HepG2 (cell line): ENCODE measurements around the gene FNIP2. TPM values are rescaled to one million over a fixed set of nuclear protein-coding genes. Genes with fewer than 3 reads are reported as not detected.

Source experiments
- ARID2 ChIP-seq: sonication (generic); formaldehyde crosslinking; IDR thresholded peaks from 2 replicates; pipeline ENCODE4 v1.8.1; 2022; ENCODE audit warnings: mild to moderate bottlenecking, missing genetic modification reagents, borderline replicate concordance
- CBX5 ChIP-seq: sonication (generic); formaldehyde crosslinking; IDR thresholded peaks from 2 replicates; pipeline ENCODE4 v1.4.0; 2020; ENCODE audit warnings: missing genetic modification reagents, borderline replicate concordance
- FOXK1 ChIP-seq: sonication (generic); formaldehyde crosslinking; IDR thresholded peaks from 2 replicates; pipeline ENCODE4 v1.4.0; 2020; ENCODE audit warnings: low read depth, missing genetic modification reagents, borderline replicate concordance
- FOXK2 ChIP-seq: fragments of 450-650 bp; IDR thresholded peaks from 2 replicates; pipeline ENCODE4 v1.6.1; 2016
- HMG20A ChIP-seq: IDR thresholded peaks from 2 replicates; pipeline ENCODE4 v1.6.1; 2016; ENCODE audit warnings: borderline replicate concordance
- MAZ ChIP-seq, 2 experiments: sonication (generic) in 1 of 2; formaldehyde crosslinking in 1 of 2; IDR thresholded peaks; 2 replicates each; pipeline versions ENCODE4 v1.5.0 to v1.6.1; 2012 to 2020; ENCODE audit warnings: low read depth in 2 of 2, mild to moderate bottlenecking in 2 of 2, borderline replicate concordance in 1 of 2, improper control_type of control experiment in 1 of 2, low read length in 1 of 2, missing genetic modification reagents in 1 of 2, moderate library complexity in 1 of 2
- MEIS2 ChIP-seq: sonication (generic); formaldehyde crosslinking; IDR thresholded peaks from 2 replicates; pipeline ENCODE4 v1.9.0; 2021; ENCODE audit warnings: mild to moderate bottlenecking, missing genetic modification reagents
- MXI1 ChIP-seq: IDR thresholded peaks from 3 replicates; pipeline ENCODE4 v1.6.1; 2012; ENCODE audit warnings: low read depth, low read length, inconsistent platforms, borderline replicate concordance
- NFIC ChIP-seq: IDR thresholded peaks from 2 replicates; pipeline ENCODE4 v1.6.1; 2012; ENCODE audit warnings: mild to moderate bottlenecking, low read length, inconsistent platforms
- NFYC ChIP-seq: IDR thresholded peaks from 2 replicates; pipeline ENCODE4 v1.6.1; 2016; ENCODE audit warnings: missing genetic modification reagents, missing compliant biosample characterization
- NR2F6 ChIP-seq, 2 experiments: IDR thresholded peaks; 2 replicates each; pipeline ENCODE4 v1.6.1; 2016; ENCODE audit warnings: antibody characterized with exemption in 1 of 2, mild to moderate bottlenecking in 1 of 2
- PAF1 ChIP-seq: IDR thresholded peaks from 2 replicates; pipeline ENCODE4 v1.6.1; 2016; ENCODE audit warnings: missing genetic modification reagents, missing compliant biosample characterization
- RBFOX2 ChIP-seq: fragments of 200-400 bp; formaldehyde crosslinking; IDR thresholded peaks from 2 replicates; pipeline ENCODE4 v1.6.1; 2017; ENCODE audit warnings: low read depth, mild to moderate bottlenecking, low read length
- RORA ChIP-seq: sonication (generic); formaldehyde crosslinking; IDR thresholded peaks from 2 replicates; pipeline ENCODE4 v1.5.0; 2020; ENCODE audit warnings: mild to moderate bottlenecking, missing genetic modification reagents, moderate library complexity
- SRF ChIP-seq: IDR thresholded peaks from 2 replicates; pipeline ENCODE4 v1.6.1; 2011; ENCODE audit warnings: mild to moderate bottlenecking, low read depth, low read length, moderate library complexity
- TCF12 ChIP-seq, 2 experiments: fragments of 450-650 bp in 1 of 2; sonication (generic) in 1 of 2; formaldehyde crosslinking in 1 of 2; IDR thresholded peaks; 2 replicates each; pipeline versions ENCODE4 v1.6.1 to v1.8.0; 2017 to 2022; ENCODE audit warnings: antibody characterized with exemption in 1 of 2, mild to moderate bottlenecking in 1 of 2, missing genetic modification reagents in 1 of 2, moderate library complexity in 1 of 2
- XBP1 ChIP-seq: sonication (generic); formaldehyde crosslinking; IDR thresholded peaks from 2 replicates; pipeline ENCODE4 v1.5.0; 2020; ENCODE audit warnings: missing genetic modification reagents
- ZFP41 ChIP-seq: sonication (generic); formaldehyde crosslinking; IDR thresholded peaks from 2 replicates; pipeline ENCODE4 v1.4.0; 2020; ENCODE audit warnings: mild to moderate bottlenecking, missing genetic modification reagents, borderline replicate concordance
- ZFP82 ChIP-seq: sonication (generic); formaldehyde crosslinking; IDR thresholded peaks from 2 replicates; pipeline ENCODE4 v1.5.1; 2020; ENCODE audit warnings: mild to moderate bottlenecking, missing genetic modification reagents, borderline replicate concordance
- ZNF101 ChIP-seq: sonication (generic); formaldehyde crosslinking; IDR thresholded peaks from 2 replicates; pipeline ENCODE4 v1.4.0; 2020; ENCODE audit warnings: mild to moderate bottlenecking, low read depth, missing genetic modification reagents, borderline replicate concordance
- ZNF234 ChIP-seq: sonication (generic); formaldehyde crosslinking; conservative IDR thresholded peaks from 2 replicates; pipeline ENCODE4 v1.5.1; 2020; ENCODE audit warnings: mild to moderate bottlenecking, missing genetic modification reagents
- ZNF761 ChIP-seq: sonication (generic); formaldehyde crosslinking; conservative IDR thresholded peaks from 2 replicates; pipeline ENCODE4 v1.4.0; 2020; ENCODE audit warnings: mild to moderate bottlenecking, missing genetic modification reagents
- ZNF816 ChIP-seq: sonication (generic); formaldehyde crosslinking; IDR thresholded peaks from 2 replicates; pipeline ENCODE4 v1.8.0; 2022; ENCODE audit warnings: missing genetic modification reagents, mild to moderate bottlenecking, borderline replicate concordance
- polyA plus RNA-seq, 8 experiments: library from polyadenylated mRNA; depleted of rRNA in 3 of 8; stranded (reverse) in 7 of 8; unstranded in 1 of 8; fragments of >200 nt; fragmentation: Illumina TruSeq in 4 of 8; extraction: Trizol in 4 of 8; gene quantifications; 2 replicates each; pipeline versions ENCODE4 v1.2.1 to v1.2.3, GENCODE V29; 2011 to 2016; ENCODE audit warnings: low read depth in 4 of 8, missing spikeins in 1 of 8, mixed read lengths in 1 of 8; ENCODE audit not compliant: insufficient read depth in 1 of 8
- total RNA-seq, 5 experiments: library from RNA; depleted of rRNA; stranded (reverse); fragments of >200 nt; fragmentation: Illumina TruSeq; extraction: Trizol; gene quantifications; 2 replicates each; pipeline ENCODE4 v1.2.3, GENCODE V29; 2016; ENCODE audit warnings: low read depth in 1 of 5
- TF ChIP-seq, protein P1 (sequence below): sonication (generic); formaldehyde crosslinking; IDR thresholded peaks from 2 replicates; pipeline ENCODE4 v1.4.0; 2020; ENCODE audit warnings: mild to moderate bottlenecking, low read depth, missing genetic modification reagents
- TF ChIP-seq, protein P2 (sequence below): sonication (generic); formaldehyde crosslinking; IDR thresholded peaks from 2 replicates; pipeline ENCODE4 v1.5.0; 2020; ENCODE audit warnings: mild to moderate bottlenecking, missing genetic modification reagents
- TF ChIP-seq, protein P3 (sequence below): sonication (generic); formaldehyde crosslinking; IDR thresholded peaks from 2 replicates; pipeline ENCODE4 v1.5.0; 2020; ENCODE audit warnings: mild to moderate bottlenecking, low read depth, missing genetic modification reagents, borderline replicate concordance

FNIP2 gene
- total and polyA plus RNA-seq, 2 of the 13 experiments (the other 11 are each of a cell fraction or from before 2014, with no cell fraction given), result 15.5 to 21.0 TPM

DNA sequence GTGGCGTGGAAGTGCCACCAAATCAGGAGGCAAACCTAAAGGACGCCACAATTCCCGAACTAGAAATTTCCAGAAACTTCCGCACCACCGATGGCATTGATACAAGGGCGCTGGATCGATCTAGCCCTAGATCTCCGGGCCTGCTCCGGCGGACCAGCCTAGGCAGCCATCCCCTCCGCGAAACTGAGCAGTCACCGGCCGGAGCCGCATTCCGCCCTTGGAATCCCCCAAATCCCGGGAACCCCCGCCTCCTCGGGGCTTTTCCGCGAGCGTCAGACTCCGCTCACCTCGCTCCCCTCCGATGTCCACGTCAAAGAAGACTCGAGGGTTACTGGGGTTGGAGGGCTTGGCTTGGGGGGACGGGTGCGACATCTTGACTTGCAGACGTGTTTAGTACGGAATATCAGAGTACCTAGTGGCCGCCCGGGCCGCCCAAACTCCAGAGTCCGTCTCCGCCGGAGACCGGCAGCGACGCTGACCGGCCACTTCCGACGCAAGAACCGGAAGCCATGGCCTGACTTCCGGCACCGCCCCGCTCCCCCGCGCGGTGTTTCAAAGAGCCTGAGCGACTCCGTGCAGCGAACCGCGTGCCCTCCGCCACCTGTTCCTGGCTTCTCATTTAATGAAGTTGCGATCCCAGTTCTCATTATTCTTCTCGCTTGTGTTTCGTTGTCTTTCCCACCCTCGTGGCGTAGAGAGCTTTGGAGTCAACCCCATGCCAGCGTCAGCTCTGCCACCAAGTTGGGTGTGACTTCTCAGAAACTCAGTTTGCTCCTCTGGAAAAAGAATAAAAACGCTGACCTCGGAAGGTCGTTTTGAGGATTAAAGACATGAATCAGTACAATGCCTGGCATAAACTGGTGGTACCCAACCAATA, 45.7 kb upstream of the FNIP2 start, which contains the start of gene PPID (continued):
- TF ChIP-seq, protein P1, sequence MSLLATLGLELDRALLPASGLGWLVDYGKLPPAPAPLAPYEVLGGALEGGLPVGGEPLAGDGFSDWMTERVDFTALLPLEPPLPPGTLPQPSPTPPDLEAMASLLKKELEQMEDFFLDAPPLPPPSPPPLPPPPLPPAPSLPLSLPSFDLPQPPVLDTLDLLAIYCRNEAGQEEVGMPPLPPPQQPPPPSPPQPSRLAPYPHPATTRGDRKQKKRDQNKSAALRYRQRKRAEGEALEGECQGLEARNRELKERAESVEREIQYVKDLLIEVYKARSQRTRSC, result no peak
- TF ChIP-seq FOXK1 (CRISPR knock-in tag) (peak; percentile 78; the same call in 1 of the 2 replicates), RBFOX2 (peak; percentile 93), ARID2 (CRISPR knock-in tag) (peak; percentile 91), MXI1 (peak; percentile 98), NR2F6 (IDR thresholded peaks at IDR 0.05) (no peak), NR2F6 (CRISPR knock-in tag; IDR thresholded peaks at IDR 0.05) (peak; percentile 50; the same call in 1 of the 2 replicates), SRF (no peak), HMG20A (no peak), CBX5 (CRISPR knock-in tag) (peak; percentile 81; the same call in 1 of the 2 replicates), ZFP41 (no peak), NFYC (CRISPR knock-in tag) (peak; percentile 53), RORA (CRISPR knock-in tag) (no peak), ZFP82 (CRISPR knock-in tag) (peak; percentile 97), FOXK2 (0 out of 2 replicates have a peak, but pooled peaks have one; percentile 12), PAF1 (no peak), MEIS2 (CRISPR knock-in tag) (no peak), ZNF101 (CRISPR knock-in tag) (0 out of 2 replicates have a peak, but pooled peaks have one; percentile 72), NFIC (peak; percentile 45; the same call in 1 of the 2 replicates), ZNF234 (CRISPR knock-in tag) (0 out of 2 replicates have a peak, but pooled peaks have one; percentile 44), MAZ (IDR thresholded peaks at IDR 0.05; ENCODE audit: borderline replicate concordance, low read depth, low read length) (no peak), MAZ (CRISPR knock-in tag; IDR thresholded peaks at IDR 0.05; ENCODE audit: low read depth) (peak; percentile 78), XBP1 (peak; percentile 68; the same call in 1 of the 2 replicates), TCF12 (IDR thresholded peaks at IDR 0.05) (no peak), TCF12 (CRISPR knock-in tag; IDR thresholded peaks at IDR 0.05) (no peak; the same call in 1 of the 2 replicates), ZNF816 (CRISPR knock-in tag) (peak; percentile 31; the same call in 1 of the 2 replicates), ZNF761 (CRISPR knock-in tag) (no peak)
- TF ChIP-seq, protein P2, sequence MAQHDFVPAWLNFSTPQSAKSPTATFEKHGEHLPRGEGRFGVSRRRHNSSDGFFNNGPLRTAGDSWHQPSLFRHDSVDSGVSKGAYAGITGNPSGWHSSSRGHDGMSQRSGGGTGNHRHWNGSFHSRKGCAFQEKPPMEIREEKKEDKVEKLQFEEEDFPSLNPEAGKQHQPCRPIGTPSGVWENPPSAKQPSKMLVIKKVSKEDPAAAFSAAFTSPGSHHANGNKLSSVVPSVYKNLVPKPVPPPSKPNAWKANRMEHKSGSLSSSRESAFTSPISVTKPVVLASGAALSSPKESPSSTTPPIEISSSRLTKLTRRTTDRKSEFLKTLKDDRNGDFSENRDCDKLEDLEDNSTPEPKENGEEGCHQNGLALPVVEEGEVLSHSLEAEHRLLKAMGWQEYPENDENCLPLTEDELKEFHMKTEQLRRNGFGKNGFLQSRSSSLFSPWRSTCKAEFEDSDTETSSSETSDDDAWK (CRISPR knock-in tag), result no peak
- TF ChIP-seq, protein P3, sequence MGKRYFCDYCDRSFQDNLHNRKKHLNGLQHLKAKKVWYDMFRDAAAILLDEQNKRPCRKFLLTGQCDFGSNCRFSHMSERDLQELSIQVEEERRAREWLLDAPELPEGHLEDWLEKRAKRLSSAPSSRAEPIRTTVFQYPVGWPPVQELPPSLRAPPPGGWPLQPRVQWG (CRISPR knock-in tag), result no peak
